ENCODE results near the gene RHOBTB3.

DNA sequence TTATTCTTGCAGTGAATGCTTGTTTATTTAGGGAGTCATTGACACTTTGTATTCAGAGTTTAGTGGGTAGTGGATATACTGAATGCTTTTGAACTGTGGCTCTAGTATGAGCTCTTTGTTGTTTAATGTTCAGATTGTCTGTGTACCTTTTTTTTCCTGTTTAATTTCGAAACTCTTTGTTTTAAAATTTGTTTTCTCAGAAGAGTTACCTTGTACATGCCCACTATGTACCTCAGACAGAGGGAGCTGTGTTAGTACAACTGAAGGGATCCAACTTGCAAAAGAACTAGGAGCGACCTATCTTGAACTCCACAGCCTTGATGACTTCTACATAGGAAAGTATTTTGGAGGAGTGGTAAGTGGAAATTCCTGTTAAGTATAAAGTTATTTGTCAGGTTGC lies 17.0 kb downstream of the RHOBTB3 start:
- no peak for TF ChIP-seq CTCF (IDR thresholded peaks at IDR 0.05)
- no peak for TF ChIP-seq POLR2AphosphoS5 (IDR thresholded peaks at IDR 0.05; ENCODE audit: low read depth, low read length)
- TF ChIP-seq, protein P1, sequence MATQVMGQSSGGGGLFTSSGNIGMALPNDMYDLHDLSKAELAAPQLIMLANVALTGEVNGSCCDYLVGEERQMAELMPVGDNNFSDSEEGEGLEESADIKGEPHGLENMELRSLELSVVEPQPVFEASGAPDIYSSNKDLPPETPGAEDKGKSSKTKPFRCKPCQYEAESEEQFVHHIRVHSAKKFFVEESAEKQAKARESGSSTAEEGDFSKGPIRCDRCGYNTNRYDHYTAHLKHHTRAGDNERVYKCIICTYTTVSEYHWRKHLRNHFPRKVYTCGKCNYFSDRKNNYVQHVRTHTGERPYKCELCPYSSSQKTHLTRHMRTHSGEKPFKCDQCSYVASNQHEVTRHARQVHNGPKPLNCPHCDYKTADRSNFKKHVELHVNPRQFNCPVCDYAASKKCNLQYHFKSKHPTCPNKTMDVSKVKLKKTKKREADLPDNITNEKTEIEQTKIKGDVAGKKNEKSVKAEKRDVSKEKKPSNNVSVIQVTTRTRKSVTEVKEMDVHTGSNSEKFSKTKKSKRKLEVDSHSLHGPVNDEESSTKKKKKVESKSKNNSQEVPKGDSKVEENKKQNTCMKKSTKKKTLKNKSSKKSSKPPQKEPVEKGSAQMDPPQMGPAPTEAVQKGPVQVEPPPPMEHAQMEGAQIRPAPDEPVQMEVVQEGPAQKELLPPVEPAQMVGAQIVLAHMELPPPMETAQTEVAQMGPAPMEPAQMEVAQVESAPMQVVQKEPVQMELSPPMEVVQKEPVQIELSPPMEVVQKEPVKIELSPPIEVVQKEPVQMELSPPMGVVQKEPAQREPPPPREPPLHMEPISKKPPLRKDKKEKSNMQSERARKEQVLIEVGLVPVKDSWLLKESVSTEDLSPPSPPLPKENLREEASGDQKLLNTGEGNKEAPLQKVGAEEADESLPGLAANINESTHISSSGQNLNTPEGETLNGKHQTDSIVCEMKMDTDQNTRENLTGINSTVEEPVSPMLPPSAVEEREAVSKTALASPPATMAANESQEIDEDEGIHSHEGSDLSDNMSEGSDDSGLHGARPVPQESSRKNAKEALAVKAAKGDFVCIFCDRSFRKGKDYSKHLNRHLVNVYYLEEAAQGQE (IDR thresholded peaks at IDR 0.05; ENCODE audit: insufficient read depth in 1 of 2, low read depth in 2 of 2, low read length in 1 of 2): no peak
- TF ChIP-seq SIN3A (IDR thresholded peaks at IDR 0.05; ENCODE audit: borderline replicate concordance, insufficient read depth, low read depth, low read length): no peak
- TF ChIP-seq TCF7L2 (IDR thresholded peaks at IDR 0.05; ENCODE audit: low read depth, low read length): no peak

Data from Panc1 (cell line).